Astrocyte of the cerebellum (primary cell): ENCODE data around the gene ASXL1.

Experiments used
- DNase-seq: peaks from one replicate; pipeline ENCODE4 v3.0.0-alpha.2; 2011; ENCODE audit warnings: low read depth
- H3K4me3 ChIP-seq: 2 replicates; pipeline ENCODE4 v1.5.1; 2011; ENCODE audit warnings: mild to moderate bottlenecking, low read depth, low read length, moderate library complexity
- CTCF ChIP-seq: IDR thresholded peaks from 2 replicates; pipeline ENCODE4 v1.5.1; 2012; ENCODE audit warnings: low read length, low read depth, moderate library complexity, mild to moderate bottlenecking; ENCODE audit errors: missing control alignments
- in situ Hi-C: cut with HindIII; loops from 2 replicates; pipeline ENCODE4 v1.10.0; 2017; ENCODE audit warnings: low sequenced_read_pairs

Gene ASXL1

GRCh38 chr20:32435449-32436107, 77.4 kb downstream of the ASXL1 start:
- DNase-seq: no peak
- in situ Hi-C loops: no loop called here
- TF ChIP-seq CTCF: no peak
- no peak overlapping the region for H3K4me3 ChIP-seq

DNA sequence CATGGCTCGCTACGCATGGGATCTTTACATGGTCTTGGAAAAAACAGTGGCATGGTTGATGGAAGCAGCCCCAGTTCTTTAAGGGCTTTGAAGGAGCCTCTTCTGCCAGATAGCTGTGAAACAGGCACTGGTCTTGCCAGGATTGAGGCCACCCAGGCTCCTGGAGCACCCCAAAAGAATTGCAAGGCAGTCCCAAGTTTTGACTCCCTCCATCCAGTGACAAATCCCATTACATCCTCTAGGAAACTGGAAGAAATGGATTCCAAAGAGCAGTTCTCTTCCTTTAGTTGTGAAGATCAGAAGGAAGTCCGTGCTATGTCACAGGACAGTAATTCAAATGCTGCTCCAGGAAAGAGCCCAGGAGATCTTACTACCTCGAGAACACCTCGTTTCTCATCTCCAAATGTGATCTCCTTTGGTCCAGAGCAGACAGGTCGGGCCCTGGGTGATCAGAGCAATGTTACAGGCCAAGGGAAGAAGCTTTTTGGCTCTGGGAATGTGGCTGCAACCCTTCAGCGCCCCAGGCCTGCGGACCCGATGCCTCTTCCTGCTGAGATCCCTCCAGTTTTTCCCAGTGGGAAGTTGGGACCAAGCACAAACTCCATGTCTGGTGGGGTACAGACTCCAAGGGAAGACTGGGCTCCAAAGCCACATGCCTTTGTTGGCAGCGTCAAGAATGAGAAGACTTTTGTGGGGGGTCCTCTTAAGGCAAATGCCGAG, 78.2 kb downstream of the ASXL1 start:
- TF ChIP-seq CTCF: no peak
- no peak overlapping the region for H3K4me3 ChIP-seq
- in situ Hi-C loops: no loop called here
- DNase-seq: no peak

- TF ChIP-seq CTCF: no peak
- in situ Hi-C loops: no loop called here
- DNase-seq: no peak
- no peak overlapping the region for H3K4me3 ChIP-seq
Measured at GRCh38 chr20:32436968-32437367, 78.8 kb downstream of the ASXL1 start.

DNA sequence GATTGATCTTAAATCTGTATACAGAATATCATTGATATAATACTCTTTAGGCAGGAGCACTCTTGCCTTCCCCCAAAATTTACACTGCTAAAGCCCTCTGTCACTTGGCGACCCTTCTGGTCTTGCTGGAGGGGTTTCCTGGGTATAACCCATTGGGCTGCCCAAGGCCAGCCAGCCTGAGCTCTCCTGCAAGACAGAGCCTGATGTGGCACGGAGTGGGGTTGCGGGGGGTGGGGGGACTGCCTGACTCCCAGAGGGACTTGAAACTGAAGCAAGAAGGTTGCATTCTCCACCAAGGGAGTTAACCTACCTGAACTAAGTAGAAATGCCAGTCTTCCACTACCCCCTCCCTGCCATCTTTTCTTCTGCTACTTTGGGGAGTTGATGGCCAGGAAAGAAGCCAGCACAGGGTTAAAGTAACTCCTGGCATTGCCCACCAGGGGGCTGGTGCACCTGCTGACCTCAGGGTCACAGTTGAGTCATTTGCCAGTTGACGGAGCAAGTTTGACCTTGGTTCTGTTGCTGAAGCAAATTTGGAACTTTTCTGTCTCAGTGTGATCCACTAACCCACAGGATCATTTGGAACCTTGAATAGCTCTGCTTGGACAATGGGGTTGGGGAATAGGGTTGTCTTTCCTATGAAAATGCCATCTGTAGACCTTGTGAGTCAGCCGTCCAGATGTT, 79.4 kb downstream of the ASXL1 start:
- in situ Hi-C loops: no loop called here
- peak; percentile 38 for TF ChIP-seq CTCF
- DNase-seq: no peak
- no peak overlapping the region for H3K4me3 ChIP-seq

DNA sequence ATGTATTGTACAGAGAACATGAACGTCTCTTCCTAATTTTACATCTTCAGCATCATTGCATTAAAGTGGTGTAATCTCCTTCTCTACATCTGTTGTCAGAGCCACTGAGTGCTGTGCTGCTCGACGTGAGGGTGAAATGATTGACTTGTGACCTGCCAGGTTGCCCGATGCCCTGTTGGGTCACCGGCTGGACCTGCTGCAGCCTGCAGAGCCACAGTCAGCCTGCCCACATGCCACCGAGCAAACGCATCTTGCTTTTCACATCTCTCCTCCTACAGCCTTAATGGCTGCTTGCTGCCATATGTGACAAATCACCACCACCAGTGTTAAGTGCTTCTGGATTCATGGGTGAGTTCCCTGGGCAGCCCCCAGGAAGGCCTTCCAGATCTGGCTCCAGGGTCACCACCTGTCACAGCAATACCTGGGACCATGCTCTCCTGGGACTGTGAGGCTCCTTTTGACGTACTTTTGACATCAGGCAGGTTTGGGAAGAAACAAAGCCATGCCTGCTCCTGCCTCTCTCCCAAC, 80.3 kb downstream of the ASXL1 start:
- DNase-seq: no peak
- no peak overlapping the region for H3K4me3 ChIP-seq
- in situ Hi-C loops: no loop called here
- no peak for TF ChIP-seq CTCF

DNA sequence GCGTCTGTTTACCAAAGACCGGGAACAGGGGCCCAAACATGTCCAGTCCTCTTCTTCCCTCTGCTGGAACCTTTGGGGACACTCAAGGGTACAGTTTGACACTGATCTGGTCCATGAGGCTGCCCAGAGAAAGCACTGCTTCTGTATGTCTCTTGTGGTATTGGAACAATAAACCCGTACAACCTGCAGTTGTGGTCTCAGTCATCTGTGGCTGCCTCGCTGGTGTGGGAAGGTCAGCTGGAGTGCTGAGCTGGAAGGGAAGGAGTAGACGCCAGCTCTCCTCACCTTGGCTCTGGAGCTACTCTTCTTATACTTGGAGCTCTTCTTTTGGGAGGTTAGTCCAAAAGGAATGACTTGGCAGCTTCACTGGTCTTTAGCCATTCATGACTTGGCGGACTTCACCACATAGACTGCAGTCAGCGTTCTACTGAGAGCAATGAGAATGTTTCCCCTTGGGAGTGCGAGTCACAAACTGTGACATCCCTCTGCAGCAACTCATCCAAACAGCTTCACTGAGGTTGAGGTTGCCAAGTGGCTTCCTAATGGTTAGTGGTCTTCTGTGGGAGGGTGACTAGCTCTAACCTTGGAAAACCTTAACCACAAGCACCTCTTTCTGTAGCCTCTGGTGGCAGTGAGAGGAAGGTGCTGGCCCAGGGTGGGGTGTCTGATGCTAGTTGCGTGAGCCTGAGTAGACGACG, 81.2 kb downstream of the ASXL1 start:
- peak; percentile 13 for TF ChIP-seq CTCF
- in situ Hi-C loops: no loop called here
- peak; percentile 35 for DNase-seq
- no peak overlapping the region for H3K4me3 ChIP-seq
